Adrenal gland (tissue), 12 donors: ENCODE results near the gene PLEKHN1. TPM values are rescaled to one million over a fixed set of nuclear protein-coding genes. Genes with fewer than 3 reads are reported as not detected.

Experiments used
- DNase-seq, 7 donors: peaks; one replicate each; pipeline ENCODE4 v3.0.0-alpha.2; 2019 to 2020
- H3K27ac ChIP-seq, 5 donors: fragments of 200-600 bp; sonication (generic) in 4 of 5; 1 replicate in 3 of 5; 2 replicates in 2 of 5; pipeline versions ENCODE4 v1.5.1 to v1.8.0; 2016 to 2020; ENCODE audit warnings: mild to moderate bottlenecking in 1 of 5
- H3K27me3 ChIP-seq: fragments of 200-600 bp; 2 replicates; pipeline ENCODE4 v1.8.0; 2021
- H3K36me3 ChIP-seq, 2 donors: fragments of 200-600 bp; replicated peaks in 1 of 2; 1 replicate in 1 of 2; 2 replicates in 1 of 2; pipeline versions ENCODE4 v1.5.1 to v1.8.0; 2018 to 2022
- H3K4me1 ChIP-seq, 2 donors: fragments of 200-600 bp; replicated peaks in 1 of 2; 1 replicate in 1 of 2; 2 replicates in 1 of 2; pipeline versions ENCODE4 v1.5.1 to v1.8.0; 2018 to 2021
- H3K4me3 ChIP-seq, 4 donors: fragments of 200-600 bp; sonication (generic) in 3 of 4; one replicate each; pipeline ENCODE4 v1.5.1; 2016 to 2018
- H3K9me3 ChIP-seq, 3 donors: fragments of 200-600 bp; sonication (generic) in 1 of 3; replicated peaks in 1 of 3; 1 replicate in 2 of 3; 2 replicates in 1 of 3; pipeline versions ENCODE4 v1.5.1 to v1.8.0; 2016 to 2021
- CTCF ChIP-seq, 6 experiments: fragments of 450-650 bp in 4 of 6; fragments of 200-600 bp in 2 of 6; sonication (generic) in 1 of 6; IDR thresholded peaks; 1 replicate in 5 of 6; 2 replicates in 1 of 6; pipeline versions ENCODE4 v1.5.1 to v1.8.0; 2016 to 2021; ENCODE audit warnings: antibody characterized with exemption in 6 of 6, mild to moderate bottlenecking in 2 of 6, moderate library complexity in 1 of 6
- POLR2A ChIP-seq, 2 donors: fragments of 450-650 bp; IDR thresholded peaks; one replicate each; pipeline ENCODE4 v1.6.1; 2017; ENCODE audit warnings: antibody characterized with exemption in 2 of 2, mild to moderate bottlenecking in 2 of 2, moderate library complexity in 1 of 2
- WGBS, 4 donors: extraction: QIAGEN DNeasy Blood & Tissue Kit in 2 of 4; methylation state at CpG; one replicate each; pipeline versions ENCODE4 v1.1.5 to v1.1.7; 2013 to 2017; 5-methylcytosine and 5-hydroxymethylcytosine counted together
- intact Hi-C, 2 donors: fragments of 100-400 bp; cut with DNase I; formaldehyde crosslinking; loops; one replicate each; pipeline versions ENCODE4 v1.14.1 to v1.15.0; 2022 to 2023
- polyA plus RNA-seq, 3 donors: library from polyadenylated mRNA; stranded (reverse); fragments of 200-250 nt in 2 of 3; fragments of 350-450 nt in 1 of 3; fragmentation: Illumina TruSeq in 1 of 3; extraction: RNeasy Lipid Tissue Mini Kit (QIAGEN cat#74804) in 1 of 3; gene quantifications; one replicate each; pipeline ENCODE4 v1.2.3, GENCODE V29; 2013 to 2014
- total RNA-seq, 9 donors: library from RNA; depleted of rRNA in 4 of 9; stranded (reverse); fragments of >200 nt in 4 of 9; fragments of 120-200 nt in 1 of 9; fragmentation: NEBNext Ultra II Directional in 1 of 9; extraction: Animal tissue kit (Norgen Biotek cat#: 25700) in 1 of 9; gene quantifications; one replicate each; pipeline versions ENCODE4 v1.1.0 to v1.2.4, GENCODE V29; 2013 to 2023
- donor health status: healthy with polysubstance abuse.
- donor health status: Bipolar disorder and iron deficiency.
- donor health status: DM: yes; HTN: yes; CAD: no.
- donor health status: DM: no; HTN: no; CAD: no.
- donor health status: DM: no; HTN: no; CAD: no.
- donor health status: DM: yes; HTN: yes; CAD: no.

Gene PLEKHN1
- total and polyA plus RNA-seq, 12 donors = 0.05 to 10.5 (median 1.3) TPM; not detected in 3

- intact Hi-C loops = loop anchor here in 1 of 2 donors (10.0 kb wide), 1 partner anchor 74 kb away; no protein-coding TSS in a partner anchor
- Histone ChIP-seq H3K4me1 (no peaks in the 10 kb centered on the region), H3K27ac (no peak overlapping the region), H3K9me3 (no peaks in the 10 kb centered on the region), H3K27me3 (peaks cover 40% of the 10 kb centered on the region), H3K4me3 (no peak overlapping the region), H3K36me3 (no peaks in the 10 kb centered on the region)
- TF ChIP-seq POLR2A (IDR thresholded peaks at IDR 0.05) (no peak), CTCF (IDR thresholded peaks at IDR 0.05) (no peak)
- no peak for DNase-seq
- WGBS, 4 donors = 82 to 87% (median 86%) methylated on average over 27 to 60 of the region's 60 CpGs
Observed at GRCh38 chr1:978835-979743, 12.8 kb downstream of the PLEKHN1 start.

GRCh38 chr1:979744-980072 is 13.4 kb downstream of the PLEKHN1 start:
- 81 to 96% (median 91%) methylated on average over 5 to 9 of the region's 9 CpGs for WGBS, 4 donors
- intact Hi-C loops = loop anchor here (10.0 kb wide), 2 partner anchors 75 to 315 kb away; no protein-coding TSS in a partner anchor
- Histone ChIP-seq H3K4me3 (no peak overlapping the region), H3K27me3 (peaks cover 36% of the 10 kb centered on the region), H3K27ac (no peak overlapping the region), H3K9me3 (no peaks in the 10 kb centered on the region), H3K4me1 (no peaks in the 10 kb centered on the region), H3K36me3 (no peaks in the 10 kb centered on the region)
- DNase-seq = no peak
- no peak for TF ChIP-seq POLR2A (IDR thresholded peaks at IDR 0.05)
- no peak for TF ChIP-seq CTCF (IDR thresholded peaks at IDR 0.05)

GRCh38 chr1:980137-980571 is 13.9 kb downstream of the PLEKHN1 start:
- no peak for TF ChIP-seq POLR2A (IDR thresholded peaks at IDR 0.05)
- no peak for TF ChIP-seq CTCF (IDR thresholded peaks at IDR 0.05)
- no peak overlapping the region for H3K4me3 ChIP-seq
- H3K4me1 ChIP-seq = no peaks in the 10 kb centered on the region
- WGBS, 4 donors = 82 to 86% (median 83%) methylated on average over 7 to 13 of the region's 13 CpGs; no CpG with 5 or more reads in 1 of the 4 donors
- DNase-seq = no peak
- peaks cover 37% of the 10 kb centered on the region for H3K27me3 ChIP-seq
- H3K27ac ChIP-seq = no peak overlapping the region
- intact Hi-C loops = loop anchor here in 1 of 2 donors (10.0 kb wide), 1 partner anchor 315 kb away; no protein-coding TSS in a partner anchor
- no peaks in the 10 kb centered on the region for H3K36me3 ChIP-seq
- H3K9me3 ChIP-seq = no peaks in the 10 kb centered on the region

GRCh38 chr1:980602-981395 is 14.5 kb downstream of the PLEKHN1 start:
- H3K9me3 ChIP-seq = no peaks in the 10 kb centered on the region
- TF ChIP-seq CTCF (IDR thresholded peaks at IDR 0.05) (no peak), POLR2A (IDR thresholded peaks at IDR 0.05) (no peak)
- intact Hi-C loops = loop anchor here in 1 of 2 donors (10.0 kb wide), 1 partner anchor 314 kb away; no protein-coding TSS in a partner anchor
- no peaks in the 10 kb centered on the region for H3K36me3 ChIP-seq
- WGBS, 4 donors = 62 to 78% (median 75%) methylated on average over 20 to 35 of the region's 35 CpGs
- no peak for DNase-seq
- no peaks in the 10 kb centered on the region for H3K4me1 ChIP-seq
- no peak overlapping the region for H3K27ac ChIP-seq
- H3K27me3 ChIP-seq = peaks cover 31% of the 10 kb centered on the region
- H3K4me3 ChIP-seq = no peak overlapping the region
